ENCODE data around the gene FTCD.
"Not testable (repeated sequence)": the region's sequence is repeated elsewhere in the genome, so short reads cannot be mapped to it uniquely, and the experiment has no call there.

Gene FTCD

GRCh38 chr21:46108827-46109312 lies 46.5 kb downstream of the FTCD start:
- no peak for DNase-seq

DNA sequence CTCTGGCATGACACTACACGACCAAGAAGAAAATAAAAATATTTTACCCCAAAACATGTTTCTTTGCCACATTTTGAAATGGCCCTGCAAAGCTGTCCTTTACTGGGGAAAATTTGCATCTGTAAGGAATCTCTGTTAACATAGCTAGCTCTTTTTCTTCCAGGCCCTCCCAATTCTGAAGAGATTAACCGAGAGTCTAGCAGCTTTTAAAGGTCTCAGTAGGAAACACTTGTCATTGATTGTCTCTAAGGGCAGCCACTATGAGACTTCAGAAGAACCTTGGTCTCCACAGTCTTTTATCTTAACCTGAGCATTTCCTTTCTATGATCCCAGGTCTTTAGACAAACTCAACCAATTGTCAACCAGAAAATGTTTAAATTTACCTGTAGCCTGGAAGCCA lies 48.0 kb downstream of the FTCD start:
- not testable (repeated sequence) for DNase-seq

GRCh38 chr21:46104104-46104503 lies 51.3 kb downstream of the FTCD start:
- no peak for DNase-seq

DNA sequence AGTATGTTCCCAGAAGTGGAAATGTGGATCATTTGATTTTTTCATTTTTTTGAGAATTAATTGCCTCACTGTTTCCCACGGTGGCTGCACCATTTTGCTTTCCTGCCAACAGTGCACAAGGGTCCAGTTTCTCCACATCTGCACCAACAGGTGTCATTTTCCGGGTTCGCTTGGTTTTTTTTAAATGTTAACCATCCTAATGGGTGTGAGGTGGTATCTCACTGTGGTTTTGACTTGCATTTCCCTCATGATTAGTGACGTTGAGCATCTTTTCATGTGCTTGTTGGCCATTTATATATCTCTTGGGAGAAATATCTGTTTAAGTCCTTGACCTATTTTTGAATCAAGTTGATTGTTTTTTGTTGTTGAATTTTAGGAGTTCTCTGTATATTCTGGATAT lies 54.5 kb downstream of the FTCD start:
- DNase-seq, result no peak

DNA sequence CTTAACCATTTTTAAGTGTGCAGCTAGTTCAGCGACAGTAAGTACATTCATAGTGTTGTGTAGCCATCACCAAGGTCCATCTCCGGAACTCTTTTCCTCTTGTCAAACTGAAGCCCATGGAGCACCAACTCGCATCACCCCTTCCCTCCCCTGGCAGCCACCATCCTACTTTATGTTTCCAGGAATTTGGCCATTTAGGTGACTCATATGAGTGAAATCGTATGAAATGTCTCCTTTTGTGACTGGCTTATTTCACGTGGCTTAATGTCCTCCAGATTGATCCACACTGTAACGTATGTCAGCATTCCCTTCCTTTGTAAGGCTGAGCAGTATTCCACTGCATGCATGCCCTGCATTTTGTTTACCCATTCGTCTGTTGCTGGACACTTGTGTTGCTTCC lies 55.0 kb downstream of the FTCD start:
- no peak for DNase-seq

DNA sequence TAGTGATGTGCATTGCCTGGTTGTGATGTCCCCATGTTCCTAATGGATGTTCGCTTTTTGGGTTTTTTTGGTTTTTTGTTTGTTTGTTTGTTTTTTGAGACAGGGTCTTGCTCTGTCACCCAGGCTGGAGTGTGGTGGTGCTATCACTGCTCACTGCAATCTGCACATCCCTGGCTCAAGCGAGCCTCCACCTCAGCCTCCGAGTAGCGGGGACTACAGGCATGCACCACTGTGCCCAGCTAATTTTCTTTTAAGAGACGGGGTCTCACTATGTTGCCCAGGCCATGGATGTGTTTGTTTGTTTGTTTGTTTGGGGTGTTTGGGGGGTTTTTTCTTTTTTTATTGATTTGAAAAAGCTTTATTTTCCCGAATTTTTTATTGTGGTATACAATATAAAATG lies 55.4 kb downstream of the FTCD start:
- DNase-seq, result no peak

- DNase-seq, result no peak
These were observed 55.9 kb downstream of the FTCD start for GRCh38 chr21:46099476-46099875.

DNA sequence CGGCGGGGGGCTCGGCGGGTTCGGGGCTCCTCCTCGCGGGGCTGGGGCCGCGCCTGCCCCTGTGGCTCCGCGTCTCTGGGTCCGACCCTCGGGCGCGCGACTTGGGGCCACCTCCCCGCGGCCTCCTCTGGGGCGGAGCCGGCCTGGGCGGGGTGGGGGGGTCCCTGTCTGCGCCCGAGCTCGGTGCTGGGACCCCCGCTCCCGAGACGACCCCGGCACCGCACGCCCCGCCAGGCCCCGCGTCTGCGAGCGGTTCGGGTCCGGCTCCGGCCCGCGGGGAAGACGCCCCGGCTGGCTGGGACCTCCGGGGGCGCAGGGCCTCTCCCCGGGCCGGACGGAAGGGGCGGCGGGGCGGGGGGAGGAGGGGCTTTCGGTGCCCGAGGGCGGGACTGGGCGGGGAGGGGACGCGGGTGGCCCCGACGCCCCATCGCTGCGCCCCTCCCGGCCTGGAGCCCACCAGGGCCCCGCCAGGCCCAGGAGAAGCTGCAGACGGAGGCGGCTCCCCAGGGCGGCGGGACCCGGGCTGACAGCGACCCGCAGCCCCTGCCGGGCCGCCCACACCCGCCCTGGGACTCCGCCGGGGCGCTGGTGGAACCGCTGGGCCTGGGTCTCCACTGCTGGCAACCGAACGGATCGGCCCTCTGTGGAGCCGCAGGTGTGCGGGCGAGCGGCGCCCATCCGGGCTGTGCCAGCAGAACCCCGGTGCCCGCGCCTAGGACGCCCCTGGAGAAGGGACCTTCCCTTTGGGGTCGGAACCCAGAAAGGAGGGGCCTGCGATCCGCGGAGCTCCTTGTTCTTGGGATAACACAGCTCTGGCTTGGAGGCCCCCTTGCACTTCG lies 56.9 kb downstream of the FTCD start:
- no peak for DNase-seq

GRCh38 chr21:46097336-46098293 lies 57.8 kb downstream of the FTCD start, which contains the start of gene COL6A2:
COL6A2 (plus strand) TSS chr21:46098112.
- DNase-seq, result no peak

DNA sequence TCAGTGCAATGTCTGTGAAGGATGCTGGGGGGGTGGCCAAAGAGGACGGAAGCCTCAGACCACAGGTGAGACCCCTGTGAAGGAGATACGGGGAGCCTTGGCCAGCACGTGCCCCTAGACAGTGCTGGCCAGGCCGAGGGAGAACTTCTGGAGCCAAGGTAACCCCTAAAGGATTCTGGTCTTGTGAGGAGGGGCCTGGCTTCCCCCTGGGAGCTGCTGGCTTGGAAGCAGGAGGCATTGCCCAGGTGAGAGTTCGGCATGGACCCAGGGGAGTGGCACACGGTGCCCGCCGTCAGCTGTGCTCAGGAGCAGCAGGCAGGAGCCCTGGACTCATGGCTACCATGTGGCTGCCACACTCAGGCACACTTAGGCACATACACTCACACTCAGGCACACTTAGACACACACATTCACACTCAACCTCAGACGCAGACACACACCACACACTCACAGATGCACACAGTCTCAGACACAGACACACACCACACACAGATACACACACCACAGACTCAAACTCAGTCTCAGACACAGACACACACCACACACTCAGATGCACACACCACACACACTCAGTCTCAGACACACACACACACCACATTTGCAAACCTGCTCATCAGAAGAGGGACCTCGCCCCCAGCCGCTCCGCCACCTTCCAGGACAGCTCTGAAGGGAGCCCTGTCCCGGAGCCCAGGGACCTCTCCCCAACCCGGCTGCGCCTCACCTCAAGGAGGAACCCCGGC lies 58.6 kb downstream of the FTCD start:
- no peak for DNase-seq

GRCh38 chr21:46095814-46096595 lies 59.4 kb downstream of the FTCD start:
- DNase-seq, result no peak

DNA sequence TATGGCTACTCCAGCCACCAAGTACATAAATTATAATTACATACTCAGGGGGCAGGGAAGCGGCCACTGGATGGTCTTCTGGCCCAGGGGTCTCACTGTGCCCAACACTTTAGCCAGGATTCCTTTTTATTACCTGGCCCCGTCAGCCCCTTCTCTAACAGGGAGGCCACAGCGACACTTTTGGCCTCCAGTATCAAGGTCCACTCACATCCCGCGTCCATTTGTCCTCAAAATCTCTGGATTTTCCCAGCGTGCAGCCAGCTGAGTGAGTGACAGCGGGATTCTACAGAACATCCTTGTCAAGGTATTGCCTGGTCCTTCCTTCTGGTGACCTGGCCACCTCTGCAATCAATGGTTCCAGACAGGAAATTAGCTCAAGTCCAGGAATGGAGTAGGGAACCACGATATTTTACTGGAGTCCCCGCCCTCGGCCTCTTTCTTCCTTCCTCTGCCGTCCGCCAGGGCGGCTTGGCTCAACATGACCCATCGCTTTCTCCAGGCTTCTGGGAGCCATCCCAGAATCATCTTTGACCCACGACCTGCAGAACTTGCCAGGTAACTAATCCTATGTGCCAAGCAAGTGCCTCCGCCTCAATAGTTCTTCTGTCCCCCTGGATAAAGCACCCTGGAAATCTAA lies 60.2 kb downstream of the FTCD start:
- no peak for DNase-seq

DNA sequence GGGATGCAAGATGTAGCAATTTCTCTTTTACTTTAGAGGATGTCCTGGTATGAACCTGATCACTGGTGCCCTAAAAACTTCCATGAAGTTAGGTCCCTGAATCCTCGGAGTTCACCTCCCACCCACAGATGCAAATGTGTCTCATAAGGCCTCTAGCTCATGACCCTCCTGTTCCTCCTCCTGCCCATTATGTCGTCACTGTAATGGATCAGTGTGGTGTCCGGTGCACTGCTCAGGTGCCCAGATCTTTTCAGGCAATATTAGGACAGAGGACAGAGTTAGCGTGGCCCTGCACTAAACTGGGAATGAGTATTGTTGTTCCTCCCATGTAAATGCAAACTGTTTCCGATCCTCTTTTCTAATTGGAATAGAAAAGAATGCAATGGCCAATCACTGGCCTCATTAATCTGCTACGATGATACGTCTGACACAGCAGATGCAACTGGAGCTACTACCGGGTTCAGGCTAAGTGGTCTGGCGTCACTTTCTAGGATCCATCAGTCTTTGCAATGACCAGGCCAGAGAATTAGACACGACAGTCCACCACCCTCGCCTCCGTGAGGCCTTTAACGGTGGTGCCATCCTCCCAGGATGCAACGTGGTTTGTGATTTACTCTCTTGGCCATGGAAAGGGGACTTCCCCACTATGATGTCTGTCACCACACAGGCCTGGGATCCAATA lies 60.8 kb downstream of the FTCD start:
- DNase-seq, result no peak

DNA sequence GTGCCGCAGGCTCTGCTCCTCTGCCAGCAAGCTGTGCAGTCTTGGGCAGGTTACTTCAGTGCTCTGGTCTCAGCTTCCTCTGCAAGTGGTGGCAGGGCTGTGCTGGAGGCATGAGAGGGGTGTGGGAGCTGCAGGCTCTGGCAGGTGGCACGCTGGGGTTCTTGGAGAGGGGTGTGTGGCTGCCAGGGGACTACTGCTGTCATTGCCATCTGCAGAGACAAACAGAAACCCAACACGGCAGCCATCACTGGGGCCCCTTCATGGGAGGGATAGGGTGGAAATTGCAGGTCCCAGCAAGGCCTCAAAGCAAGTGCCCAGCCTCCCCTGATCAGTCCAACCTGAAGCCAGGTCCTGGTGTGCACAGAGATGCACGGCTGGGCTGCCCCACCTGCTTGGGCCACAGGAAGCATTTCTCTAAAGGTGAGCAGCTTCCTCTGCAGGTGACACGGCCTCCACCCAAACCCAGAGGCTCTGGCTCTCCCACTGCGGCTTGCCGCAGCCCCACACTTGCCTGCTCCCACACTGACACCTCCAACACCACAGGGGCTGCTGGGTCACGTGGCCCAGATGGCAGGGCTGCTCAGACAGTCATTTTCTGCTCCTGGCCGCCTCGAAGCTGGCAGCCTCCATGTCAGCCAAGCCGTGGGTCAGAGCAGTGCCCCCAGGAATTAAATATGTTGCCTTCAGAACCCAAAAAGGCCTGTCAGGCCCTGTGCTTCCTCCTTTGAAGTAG lies 61.5 kb downstream of the FTCD start:
- no peak for DNase-seq

GRCh38 chr21:46092811-46093667 lies 62.3 kb downstream of the FTCD start:
- DNase-seq, result no peak

DNA sequence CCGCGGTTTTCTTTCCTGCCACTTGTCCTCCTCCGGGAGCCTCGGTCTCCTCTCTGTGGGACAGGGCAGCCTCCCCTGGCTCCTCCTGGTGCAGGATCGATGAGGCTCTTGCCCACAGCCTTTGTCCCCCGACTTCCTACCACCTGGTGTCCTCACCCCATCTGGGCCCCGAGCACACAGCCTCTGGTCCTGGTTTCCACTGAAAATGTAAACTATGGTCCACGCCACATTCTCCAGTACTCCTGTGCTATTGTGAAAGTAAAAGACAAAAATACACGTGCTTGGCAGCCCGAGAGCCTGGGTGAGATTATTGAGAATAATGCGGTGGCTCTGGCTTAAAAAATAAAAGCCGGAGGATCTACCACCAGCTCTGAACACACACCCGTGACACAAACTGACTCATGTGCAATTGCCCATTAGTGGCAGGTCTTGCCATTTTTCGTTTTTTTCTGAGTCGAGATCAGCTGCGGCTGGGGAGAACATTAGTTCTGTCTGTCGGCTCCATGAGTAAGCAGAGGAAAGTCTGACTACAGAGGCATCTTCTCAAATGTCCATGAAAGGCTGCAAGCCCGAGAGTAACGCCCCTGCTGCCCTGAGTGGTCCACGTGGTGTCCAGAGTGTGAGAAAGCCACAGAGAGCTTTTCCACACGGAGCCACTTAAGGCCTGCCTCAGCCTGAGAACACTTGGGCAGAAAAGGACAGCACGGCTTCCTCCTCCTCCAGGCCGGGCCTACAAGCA lies 63.2 kb downstream of the FTCD start:
- DNase-seq, result no peak

GRCh38 chr21:46091631-46092025 lies 63.8 kb downstream of the FTCD start:
- DNase-seq, result no peak

DNA sequence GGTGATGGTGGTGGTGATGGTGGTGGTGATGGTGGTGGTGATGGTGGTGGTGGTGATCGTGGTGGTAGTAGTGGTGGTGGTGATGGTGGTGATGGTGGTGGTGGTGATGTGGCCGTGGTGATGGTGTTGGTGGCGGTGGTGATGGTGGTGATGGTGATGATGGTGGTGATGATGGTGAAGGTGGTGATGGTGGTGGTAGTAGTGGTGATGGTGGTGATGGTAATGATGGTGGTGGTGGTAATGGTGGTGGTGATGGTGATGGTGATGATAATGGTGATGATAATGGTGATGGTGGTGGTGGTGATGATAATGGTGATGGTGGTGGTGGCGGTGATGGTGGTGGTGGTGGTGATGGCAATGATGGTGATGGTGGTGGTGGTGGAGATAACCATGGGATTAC lies 64.3 kb downstream of the FTCD start:
- no peak for DNase-seq

- DNase-seq, result no peak
These were observed 66.1 kb downstream of the FTCD start for GRCh38 chr21:46089285-46089684.
